NCI-H526 (cell line): ENCODE results near the gene IFNL2.

Experiments used
- DNase-seq, 2 experiments: peaks; one replicate each; lab custom pipeline; 2025; lab: John Stamatoyannopoulos, UW

Gene IFNL2

GRCh38 chr19:39318071-39318470 lies 49.9 kb downstream of the IFNL2 start:
- no peak for DNase-seq

- no peak for DNase-seq
These were observed 50.5 kb downstream of the IFNL2 start for GRCh38 chr19:39318690-39319089.

- DNase-seq: no peak
These were observed 51.1 kb downstream of the IFNL2 start for GRCh38 chr19:39319098-39319891.
